IMR-90 (cell line): ENCODE results near the gene IER5.

Experiments
- BHLHE40 ChIP-seq: fragments of 150-350 bp; IDR thresholded peaks from 2 replicates; pipeline ENCODE4 v1.6.1; 2016; ENCODE audit warnings: mild to moderate bottlenecking, low read depth, low read length
- CEBPB ChIP-seq: IDR thresholded peaks from 2 replicates; pipeline ENCODE4 v1.6.1; 2012; ENCODE audit warnings: low read depth, low read length, improper control_type of control experiment
- FOS ChIP-seq: fragments of 150-350 bp; IDR thresholded peaks from 2 replicates; pipeline ENCODE4 v1.6.1; 2016; ENCODE audit warnings: low read depth, low read length
- MAFK ChIP-seq: IDR thresholded peaks from 2 replicates; pipeline ENCODE4 v1.6.1; 2012; ENCODE audit warnings: low read depth, low read length, improper control_type of control experiment
- MAZ ChIP-seq: IDR thresholded peaks from 2 replicates; pipeline ENCODE4 v1.6.1; 2012; ENCODE audit warnings: low read depth, mild to moderate bottlenecking, low read length, improper control_type of control experiment, moderate library complexity, borderline replicate concordance
- NFE2L2 ChIP-seq: fragments of 150-350 bp; IDR thresholded peaks from 2 replicates; pipeline ENCODE4 v1.6.1; 2016; ENCODE audit warnings: low read depth, mild to moderate bottlenecking, low read length
- POLR2A ChIP-seq: IDR thresholded peaks from 2 replicates; pipeline ENCODE4 v1.6.1; 2012; ENCODE audit warnings: mild to moderate bottlenecking, low read depth, low read length
- RFX5 ChIP-seq: IDR thresholded peaks from 2 replicates; pipeline ENCODE4 v1.8.0; 2012; ENCODE audit warnings: low read depth, mild to moderate bottlenecking, low read length, moderate library complexity
- TF ChIP-seq, protein P1 (sequence below): conservative IDR thresholded peaks from 2 replicates; pipeline ENCODE4 v1.5.1; 2012; ENCODE audit warnings: mild to moderate bottlenecking, low read depth, low read length, improper control_type of control experiment

DNA sequence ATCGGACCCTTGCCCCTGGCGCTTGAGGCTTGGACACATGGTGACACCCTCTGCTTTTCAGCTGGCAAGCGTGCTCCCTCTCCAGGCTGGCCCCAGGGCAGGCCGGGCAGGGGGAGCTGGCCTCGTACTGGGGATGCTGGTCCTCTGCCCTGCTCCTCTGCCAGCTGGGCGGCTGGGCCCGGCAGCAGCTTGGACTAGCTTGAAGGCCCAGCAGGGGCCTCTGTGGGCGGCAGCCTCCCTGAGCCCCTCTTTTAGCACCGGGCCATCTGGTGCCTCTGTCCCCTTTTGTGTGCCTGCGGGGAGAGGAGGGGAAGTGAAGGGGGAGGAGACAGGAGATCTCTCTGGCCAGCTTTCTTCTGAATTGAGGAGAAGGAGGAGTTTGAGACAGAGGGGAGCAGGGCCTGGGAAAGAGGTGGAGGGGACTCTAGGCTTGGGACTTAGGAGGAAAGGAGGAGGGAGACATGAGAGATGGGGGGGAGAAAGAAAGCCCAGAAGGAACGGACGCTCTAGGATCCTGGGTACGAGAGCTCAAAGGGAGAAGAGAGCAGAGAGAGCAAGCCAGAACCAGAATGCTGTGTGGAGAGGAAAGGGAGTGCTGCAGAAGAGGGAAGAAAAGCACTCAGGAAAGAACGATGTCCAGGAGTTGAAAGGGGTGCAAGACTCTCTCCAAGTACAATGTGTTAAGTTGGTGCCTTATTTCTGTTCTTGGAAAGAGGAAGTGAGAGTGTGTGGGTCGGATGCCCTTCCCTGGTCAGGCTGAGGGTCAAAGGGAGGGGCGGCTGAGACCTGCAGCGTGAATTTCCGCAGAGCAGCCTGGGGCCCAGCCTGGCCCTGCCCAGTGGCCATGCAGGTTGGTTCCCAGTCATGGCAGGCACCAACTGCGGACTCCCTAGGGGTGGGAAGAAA is 40.3 kb downstream of the IER5 start:
- TF ChIP-seq FOS, result no peak
- no peak for TF ChIP-seq MAFK
- TF ChIP-seq, protein P1, sequence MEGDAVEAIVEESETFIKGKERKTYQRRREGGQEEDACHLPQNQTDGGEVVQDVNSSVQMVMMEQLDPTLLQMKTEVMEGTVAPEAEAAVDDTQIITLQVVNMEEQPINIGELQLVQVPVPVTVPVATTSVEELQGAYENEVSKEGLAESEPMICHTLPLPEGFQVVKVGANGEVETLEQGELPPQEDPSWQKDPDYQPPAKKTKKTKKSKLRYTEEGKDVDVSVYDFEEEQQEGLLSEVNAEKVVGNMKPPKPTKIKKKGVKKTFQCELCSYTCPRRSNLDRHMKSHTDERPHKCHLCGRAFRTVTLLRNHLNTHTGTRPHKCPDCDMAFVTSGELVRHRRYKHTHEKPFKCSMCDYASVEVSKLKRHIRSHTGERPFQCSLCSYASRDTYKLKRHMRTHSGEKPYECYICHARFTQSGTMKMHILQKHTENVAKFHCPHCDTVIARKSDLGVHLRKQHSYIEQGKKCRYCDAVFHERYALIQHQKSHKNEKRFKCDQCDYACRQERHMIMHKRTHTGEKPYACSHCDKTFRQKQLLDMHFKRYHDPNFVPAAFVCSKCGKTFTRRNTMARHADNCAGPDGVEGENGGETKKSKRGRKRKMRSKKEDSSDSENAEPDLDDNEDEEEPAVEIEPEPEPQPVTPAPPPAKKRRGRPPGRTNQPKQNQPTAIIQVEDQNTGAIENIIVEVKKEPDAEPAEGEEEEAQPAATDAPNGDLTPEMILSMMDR, result no peak
- no peak for TF ChIP-seq RFX5
- no peak for TF ChIP-seq POLR2A
- TF ChIP-seq MAZ, result no peak
- TF ChIP-seq CEBPB, result no peak
- TF ChIP-seq NFE2L2, result no peak
- TF ChIP-seq BHLHE40, result no peak
